Loucy (cell line): ENCODE results near the gene LUC7L2.

Experiments
- H2AFZ ChIP-seq: fragments of 200-600 bp; sonication (generic); 2 replicates; pipeline ENCODE4 v1.6.0; 2016; ENCODE audit warnings: antibody characterized with exemption, mild to moderate bottlenecking, low read length, moderate library complexity
- H3F3A ChIP-seq: fragments of 200-600 bp; 2 replicates; pipeline ENCODE4 v1.6.0; 2016; ENCODE audit warnings: antibody characterized with exemption, low read depth, mild to moderate bottlenecking
- H3K27me3 ChIP-seq: fragments of 200-600 bp; sonication (generic); 2 replicates; pipeline ENCODE4 v1.6.1; 2014; ENCODE audit warnings: low read length, mild to moderate bottlenecking; ENCODE audit not compliant: insufficient read depth, poor library complexity, severe bottlenecking
- H3K36me3 ChIP-seq: fragments of 200-600 bp; sonication (generic); 2 replicates; pipeline ENCODE4 v1.6.1; 2016; ENCODE audit warnings: low read length; ENCODE audit not compliant: insufficient read depth
- H3K4me1 ChIP-seq: fragments of 200-600 bp; sonication (generic); 2 replicates; pipeline ENCODE4 v1.5.1; 2014; ENCODE audit warnings: low read length, mild to moderate bottlenecking; ENCODE audit not compliant: insufficient read depth, poor library complexity, severe bottlenecking
- H3K4me2 ChIP-seq: fragments of 200-600 bp; sonication (generic); 2 replicates; pipeline ENCODE4 v1.6.0; 2014; ENCODE audit warnings: antibody characterized with exemption, low read length, low read depth, mild to moderate bottlenecking; ENCODE audit not compliant: poor library complexity, severe bottlenecking
- H3K4me3 ChIP-seq: fragments of 200-600 bp; sonication (generic); 2 replicates; pipeline ENCODE4 v1.5.1; 2014; ENCODE audit warnings: low read length, mild to moderate bottlenecking, mixed read lengths; ENCODE audit not compliant: poor library complexity, severe bottlenecking
- H3K79me2 ChIP-seq: fragments of 200-600 bp; sonication (generic); 2 replicates; pipeline ENCODE4 v1.6.1; 2014; ENCODE audit warnings: low read length; ENCODE audit not compliant: insufficient read depth
- H3K9ac ChIP-seq: fragments of 200-600 bp; sonication (generic); 2 replicates; pipeline ENCODE4 v1.6.0; 2014; ENCODE audit warnings: mild to moderate bottlenecking, low read depth, low read length, moderate library complexity; ENCODE audit not compliant: poor library complexity, severe bottlenecking
- H3K9me2 ChIP-seq: fragments of 200-600 bp; sonication (generic); replicated peaks from 2 replicates; pipeline ENCODE4 v1.6.1; 2016; ENCODE audit warnings: low read depth, low read length, mixed read lengths
- H3K9me3 ChIP-seq: fragments of 200-600 bp; sonication (generic); 2 replicates; pipeline ENCODE4 v1.6.1; 2014; ENCODE audit warnings: mild to moderate bottlenecking, antibody characterized with exemption, low read length, low read depth; ENCODE audit not compliant: insufficient read depth
- H4K20me1 ChIP-seq: fragments of 200-600 bp; sonication (generic); 2 replicates; pipeline ENCODE4 v1.6.0; 2014; ENCODE audit warnings: antibody characterized with exemption, low read length, mild to moderate bottlenecking; ENCODE audit not compliant: insufficient read depth, poor library complexity, severe bottlenecking
- EZH2phosphoT487 ChIP-seq: fragments of 200-600 bp; IDR thresholded peaks from 2 replicates; pipeline ENCODE4 v1.6.1; 2018; ENCODE audit warnings: antibody characterized with exemption, mild to moderate bottlenecking, moderate library complexity, borderline replicate concordance
- TF ChIP-seq, protein P1 (sequence below): fragments of 200-600 bp; sonication (generic); conservative IDR thresholded peaks from 2 replicates; pipeline ENCODE4 v1.5.1; 2014; ENCODE audit warnings: mild to moderate bottlenecking, antibody characterized with exemption, low read length

LUC7L2 gene

DNA sequence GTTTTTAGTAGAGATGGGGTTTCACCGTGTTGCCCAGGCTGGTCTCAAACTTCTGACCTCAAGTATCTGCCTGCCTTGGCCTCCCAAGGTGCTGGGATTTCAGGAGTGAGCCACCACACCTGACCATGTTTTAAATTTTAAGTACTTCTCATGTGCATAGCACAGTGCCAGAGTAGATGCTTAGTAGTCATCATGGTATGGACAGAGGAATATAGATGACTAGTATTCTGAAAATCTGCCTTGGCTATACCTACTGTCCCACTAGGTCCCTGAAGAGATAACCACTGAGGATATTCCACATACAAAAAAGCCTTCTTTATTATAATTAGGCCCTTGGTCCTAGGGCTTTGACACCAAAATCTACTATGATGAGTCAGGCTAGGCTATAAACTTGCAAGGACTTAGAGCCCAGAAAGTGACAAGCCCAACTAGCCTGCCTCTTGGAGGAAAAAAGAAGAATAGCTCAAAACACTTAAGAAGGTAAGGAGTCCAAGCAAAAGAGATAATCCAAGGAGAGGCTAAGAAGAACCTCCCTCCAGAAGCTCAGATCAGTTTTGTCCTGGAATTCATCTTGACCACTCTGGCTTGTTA lies 34.0 kb downstream of the LUC7L2 start:
- H3K9ac ChIP-seq, result no peak overlapping the region
- H3K9me2 ChIP-seq, result no peaks in the 10 kb centered on the region
- H3K27me3 ChIP-seq, result no peaks in the 10 kb centered on the region
- H3K4me3 ChIP-seq, result no peak overlapping the region
- TF ChIP-seq EZH2phosphoT487, result no peak
- TF ChIP-seq, protein P1, sequence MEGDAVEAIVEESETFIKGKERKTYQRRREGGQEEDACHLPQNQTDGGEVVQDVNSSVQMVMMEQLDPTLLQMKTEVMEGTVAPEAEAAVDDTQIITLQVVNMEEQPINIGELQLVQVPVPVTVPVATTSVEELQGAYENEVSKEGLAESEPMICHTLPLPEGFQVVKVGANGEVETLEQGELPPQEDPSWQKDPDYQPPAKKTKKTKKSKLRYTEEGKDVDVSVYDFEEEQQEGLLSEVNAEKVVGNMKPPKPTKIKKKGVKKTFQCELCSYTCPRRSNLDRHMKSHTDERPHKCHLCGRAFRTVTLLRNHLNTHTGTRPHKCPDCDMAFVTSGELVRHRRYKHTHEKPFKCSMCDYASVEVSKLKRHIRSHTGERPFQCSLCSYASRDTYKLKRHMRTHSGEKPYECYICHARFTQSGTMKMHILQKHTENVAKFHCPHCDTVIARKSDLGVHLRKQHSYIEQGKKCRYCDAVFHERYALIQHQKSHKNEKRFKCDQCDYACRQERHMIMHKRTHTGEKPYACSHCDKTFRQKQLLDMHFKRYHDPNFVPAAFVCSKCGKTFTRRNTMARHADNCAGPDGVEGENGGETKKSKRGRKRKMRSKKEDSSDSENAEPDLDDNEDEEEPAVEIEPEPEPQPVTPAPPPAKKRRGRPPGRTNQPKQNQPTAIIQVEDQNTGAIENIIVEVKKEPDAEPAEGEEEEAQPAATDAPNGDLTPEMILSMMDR, result no peak
- peaks cover 73% of the 10 kb centered on the region for H3K36me3 ChIP-seq
- H3K4me2 ChIP-seq, result no peak overlapping the region
- H3K4me1 ChIP-seq, result no peaks in the 10 kb centered on the region
- H2AFZ ChIP-seq, result no peak overlapping the region
- peaks cover 90% of the 10 kb centered on the region for H3K79me2 ChIP-seq
- no peaks in the 10 kb centered on the region for H3K9me3 ChIP-seq
- peaks cover 69% of the 10 kb centered on the region for H4K20me1 ChIP-seq
- no peaks in the 10 kb centered on the region for H3F3A ChIP-seq

GRCh38 chr7:139394540-139394939 lies 34.8 kb downstream of the LUC7L2 start:
- H3K4me1 ChIP-seq, result no peaks in the 10 kb centered on the region
- TF ChIP-seq, protein P1, result no peak
- TF ChIP-seq EZH2phosphoT487, result no peak
- no peak overlapping the region for H3K4me2 ChIP-seq
- H3K9me3 ChIP-seq, result no peaks in the 10 kb centered on the region
- H3F3A ChIP-seq, result no peaks in the 10 kb centered on the region
- peaks cover 61% of the 10 kb centered on the region for H4K20me1 ChIP-seq
- H3K27me3 ChIP-seq, result no peaks in the 10 kb centered on the region
- H3K9me2 ChIP-seq, result no peaks in the 10 kb centered on the region
- peaks cover 73% of the 10 kb centered on the region for H3K36me3 ChIP-seq
- no peak overlapping the region for H3K9ac ChIP-seq
- H3K79me2 ChIP-seq, result peaks cover 82% of the 10 kb centered on the region
- no peak overlapping the region for H2AFZ ChIP-seq
- no peak overlapping the region for H3K4me3 ChIP-seq

GRCh38 chr7:139396323-139396951 lies 36.7 kb downstream of the LUC7L2 start:
- TF ChIP-seq EZH2phosphoT487, result no peak
- no peaks in the 10 kb centered on the region for H3K9me2 ChIP-seq
- no peaks in the 10 kb centered on the region for H3F3A ChIP-seq
- peaks cover 78% of the 10 kb centered on the region for H3K36me3 ChIP-seq
- no peaks in the 10 kb centered on the region for H3K27me3 ChIP-seq
- peaks cover 48% of the 10 kb centered on the region for H4K20me1 ChIP-seq
- no peak overlapping the region for H3K4me2 ChIP-seq
- no peaks in the 10 kb centered on the region for H3K9me3 ChIP-seq
- no peaks in the 10 kb centered on the region for H3K4me1 ChIP-seq
- H3K79me2 ChIP-seq, result peaks cover 67% of the 10 kb centered on the region
- H2AFZ ChIP-seq, result no peak overlapping the region
- no peak overlapping the region for H3K4me3 ChIP-seq
- H3K9ac ChIP-seq, result no peak overlapping the region
